Right renal pelvis (tissue), 4 donors: ENCODE data around the gene SAXO1. TPM values are rescaled to one million over a fixed set of nuclear protein-coding genes. Genes with fewer than 3 reads are reported as not detected.

Experiments
- DNase-seq, 4 donors: peaks; one replicate each; pipeline ENCODE4 v3.0.0-alpha.2; 2013; ENCODE audit warnings: low read depth in 4 of 4, low spot score in 3 of 4, missing footprints in 1 of 4
- polyA plus RNA-seq, 4 donors: library from polyadenylated mRNA; unstranded; fragments of 120-200 nt; gene quantifications; one replicate each; pipeline ENCODE4 v1.2.1, GENCODE V29; 2013; ENCODE audit not compliant: insufficient read length in 4 of 4

SAXO1 gene
- polyA plus RNA-seq, 4 donors = 0.17 to 0.26 (median 0.24) TPM

GRCh38 chr9:18888290-18888689 is 144.7 kb downstream of the SAXO1 start:
- DNase-seq = no peak

- no peak for DNase-seq
Measured at GRCh38 chr9:18887546-18887945, 145.5 kb downstream of the SAXO1 start.

GRCh38 chr9:18881758-18882157 is 151.3 kb downstream of the SAXO1 start:
- DNase-seq = no peak

- DNase-seq = no peak
Measured at GRCh38 chr9:18877984-18878383, 155.0 kb downstream of the SAXO1 start.

Other genes starting within 250 kb of the SAXO1 start
- gene RRAGA, start 16.2 kb upstream of the SAXO1 start, polyA plus RNA-seq = 100 to 1,000 TPM; 111 to 131 (median 115) TPM
- 10 to 100 TPM; 17.3 to 23.3 (median 21.1) TPM for gene HAUS6, start 69.7 kb upstream of the SAXO1 start, polyA plus RNA-seq
- 100 to 1,000 TPM in 2 of 4 donors, 10 to 100 TPM in 2; 97.9 to 114 (median 101) TPM for gene PLIN2, start 94.3 kb upstream of the SAXO1 start, polyA plus RNA-seq
- gene DENND4C, start 197.5 kb upstream of the SAXO1 start, polyA plus RNA-seq = 10 to 100 TPM; 40.4 to 51.0 (median 47.9) TPM